ENCODE results near the gene MMEL1. TPM values are rescaled to one million over a fixed set of nuclear protein-coding genes. Genes with fewer than 3 reads are reported as not detected.

MMEL1 gene
- polyA plus RNA-seq, 2 of the 4 experiments (the other 2 are of a cell fraction), result not detected

DNA sequence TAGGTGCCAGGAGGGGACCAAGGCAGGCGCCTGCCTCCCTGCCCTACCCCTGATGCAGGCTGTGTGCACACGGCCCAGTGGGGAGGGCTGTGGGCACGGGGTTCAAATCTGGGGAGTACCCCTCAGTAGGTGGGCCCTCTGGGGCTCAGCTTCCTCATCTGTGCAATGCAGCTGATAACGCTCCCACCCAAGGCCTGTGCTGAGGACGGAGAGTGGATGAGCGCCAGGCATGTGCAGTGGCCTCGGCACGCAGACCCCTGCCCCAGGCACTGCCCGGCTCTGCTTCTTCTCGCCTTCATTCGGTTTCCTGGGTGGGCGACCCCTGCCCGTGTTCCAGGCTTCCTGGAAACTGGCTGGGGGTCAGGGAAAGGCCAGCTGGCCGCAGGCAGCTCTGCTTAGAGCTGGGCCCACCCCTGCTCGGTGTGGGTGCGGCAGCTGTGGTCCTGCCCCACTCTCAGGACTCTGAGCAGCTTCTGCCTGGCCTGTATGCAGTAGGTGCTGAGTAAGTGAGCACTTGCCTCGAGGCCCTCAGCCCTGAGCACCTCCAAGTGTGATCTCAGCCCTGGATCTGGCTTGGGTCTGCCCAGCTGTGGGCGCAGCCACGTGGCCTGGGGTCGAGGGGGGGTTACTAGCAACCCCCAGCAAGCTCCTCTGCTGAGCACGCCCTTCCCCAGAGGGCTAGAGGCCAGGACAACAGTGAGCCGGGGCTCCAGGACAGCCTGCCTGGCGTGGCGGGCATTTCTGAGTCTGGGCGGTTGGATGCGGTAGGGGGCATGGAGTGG is 88.5 kb downstream of the MMEL1 start:
- H3K9me3 ChIP-seq, result no peaks in the 10 kb centered on the region
- ATAC-seq, result no peak
- no peak overlapping the region for H3K4me3 ChIP-seq
- no peak for DNase-seq (ENCODE audit: low read depth in 1 of 2, low spot score in 1 of 2)
- no peak for FAIRE-seq
- POLR2A ChIA-PET, result no interaction called here
- peak overlapping the region in 1 of 2 experiments; percentile 91; a peak in 1 of 6 replicates for H3K27ac ChIP-seq
- H3K4me2 ChIP-seq, result no peak overlapping the region
- peaks cover 37% of the 10 kb centered on the region for H3K4me1 ChIP-seq
- WGBS (ENCODE audit: missing lambda C conversion rate), result 100% methylated on average over 2 of the region's 26 CpGs
- CTCF ChIA-PET, result interaction anchor here (0.9 to 5.3 kb wide), 3 partner anchors 100 to 335 kb away, joined by 3 to 51 read pairs (median 5); no protein-coding TSS in a partner anchor
- TF ChIP-seq RARB (CRISPR knock-in tag; IDR thresholded peaks at IDR 0.05) (no peak), NFE2L2 (conservative IDR thresholded peaks at IDR 0.05; ENCODE audit: low read length) (no peak), KDM5A (IDR thresholded peaks at IDR 0.05) (no peak), CHD4 (IDR thresholded peaks at IDR 0.05; ENCODE audit: borderline replicate concordance) (no peak), HDAC2 (IDR thresholded peaks at IDR 0.05) (no peak), RAD21 (conservative IDR thresholded peaks at IDR 0.05 in 1 of 2, IDR thresholded peaks at IDR 0.05 in 1 of 2) (no peak), ZNF302 (CRISPR knock-in tag; IDR thresholded peaks at IDR 0.05) (no peak)
- TF ChIP-seq, protein P1, sequence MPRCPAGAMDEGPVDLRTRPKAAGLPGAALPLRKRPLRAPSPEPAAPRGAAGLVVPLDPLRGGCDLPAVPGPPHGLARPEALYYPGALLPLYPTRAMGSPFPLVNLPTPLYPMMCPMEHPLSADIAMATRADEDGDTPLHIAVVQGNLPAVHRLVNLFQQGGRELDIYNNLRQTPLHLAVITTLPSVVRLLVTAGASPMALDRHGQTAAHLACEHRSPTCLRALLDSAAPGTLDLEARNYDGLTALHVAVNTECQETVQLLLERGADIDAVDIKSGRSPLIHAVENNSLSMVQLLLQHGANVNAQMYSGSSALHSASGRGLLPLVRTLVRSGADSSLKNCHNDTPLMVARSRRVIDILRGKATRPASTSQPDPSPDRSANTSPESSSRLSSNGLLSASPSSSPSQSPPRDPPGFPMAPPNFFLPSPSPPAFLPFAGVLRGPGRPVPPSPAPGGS (IDR thresholded peaks at IDR 0.05), result no peak

DNA sequence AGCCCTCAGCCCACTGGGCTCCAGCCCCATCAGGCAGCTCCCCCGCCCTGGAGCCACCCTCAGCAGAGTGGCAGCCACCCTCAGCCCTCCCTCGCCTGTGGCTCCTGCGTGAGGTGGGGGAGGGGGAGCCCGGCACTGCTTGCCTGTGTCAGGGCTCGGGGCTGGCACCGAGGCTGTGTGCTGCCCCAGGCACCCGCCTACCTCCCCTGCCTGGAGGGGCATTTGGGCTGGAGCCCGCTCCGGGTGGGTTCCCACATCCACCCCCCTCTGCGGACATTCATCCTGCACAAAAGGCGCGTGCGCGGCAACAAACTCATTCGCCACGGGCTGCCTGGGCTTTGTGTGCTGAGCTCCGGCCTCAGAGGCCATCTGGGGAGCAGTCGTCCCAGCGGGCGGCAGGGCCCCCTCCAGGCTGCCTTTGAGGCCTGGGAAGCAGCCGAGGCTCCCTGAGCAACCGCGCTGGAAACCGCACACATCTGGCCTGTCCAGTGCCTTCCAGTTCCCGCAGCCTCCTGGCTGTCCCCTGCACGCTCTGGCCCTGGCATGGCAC is 89.2 kb downstream of the MMEL1 start:
- Histone ChIP-seq H3K4me2 (no peak overlapping the region), H3K27ac (peak overlapping the region in 1 of 2 experiments; percentile 57; a peak in 1 of 6 replicates), H3K4me1 (peaks cover 37% of the 10 kb centered on the region), H3K9me3 (no peaks in the 10 kb centered on the region), H3K4me3 (no peak overlapping the region)
- FAIRE-seq (no peak), ATAC-seq (no peak), DNase-seq (ENCODE audit: low read depth in 1 of 2, low spot score in 1 of 2) (no peak)
- POLR2A ChIA-PET, result no interaction called here
- WGBS (ENCODE audit: missing lambda C conversion rate), result 69% methylated on average over 13 of the region's 26 CpGs
- TF ChIP-seq, protein P2, sequence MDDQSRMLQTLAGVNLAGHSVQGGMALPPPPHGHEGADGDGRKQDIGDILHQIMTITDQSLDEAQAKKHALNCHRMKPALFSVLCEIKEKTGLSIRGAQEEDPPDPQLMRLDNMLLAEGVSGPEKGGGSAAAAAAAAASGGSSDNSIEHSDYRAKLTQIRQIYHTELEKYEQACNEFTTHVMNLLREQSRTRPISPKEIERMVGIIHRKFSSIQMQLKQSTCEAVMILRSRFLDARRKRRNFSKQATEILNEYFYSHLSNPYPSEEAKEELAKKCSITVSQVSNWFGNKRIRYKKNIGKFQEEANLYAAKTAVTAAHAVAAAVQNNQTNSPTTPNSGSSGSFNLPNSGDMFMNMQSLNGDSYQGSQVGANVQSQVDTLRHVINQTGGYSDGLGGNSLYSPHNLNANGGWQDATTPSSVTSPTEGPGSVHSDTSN (IDR thresholded peaks at IDR 0.05), result no peak
- TF ChIP-seq ZC3H11A (IDR thresholded peaks at IDR 0.05), result no peak
- CTCF ChIA-PET, result interaction anchor here (0.9 to 5.3 kb wide), 3 partner anchors 99 to 334 kb away, joined by 3 to 51 read pairs (median 5); no protein-coding TSS in a partner anchor

DNA sequence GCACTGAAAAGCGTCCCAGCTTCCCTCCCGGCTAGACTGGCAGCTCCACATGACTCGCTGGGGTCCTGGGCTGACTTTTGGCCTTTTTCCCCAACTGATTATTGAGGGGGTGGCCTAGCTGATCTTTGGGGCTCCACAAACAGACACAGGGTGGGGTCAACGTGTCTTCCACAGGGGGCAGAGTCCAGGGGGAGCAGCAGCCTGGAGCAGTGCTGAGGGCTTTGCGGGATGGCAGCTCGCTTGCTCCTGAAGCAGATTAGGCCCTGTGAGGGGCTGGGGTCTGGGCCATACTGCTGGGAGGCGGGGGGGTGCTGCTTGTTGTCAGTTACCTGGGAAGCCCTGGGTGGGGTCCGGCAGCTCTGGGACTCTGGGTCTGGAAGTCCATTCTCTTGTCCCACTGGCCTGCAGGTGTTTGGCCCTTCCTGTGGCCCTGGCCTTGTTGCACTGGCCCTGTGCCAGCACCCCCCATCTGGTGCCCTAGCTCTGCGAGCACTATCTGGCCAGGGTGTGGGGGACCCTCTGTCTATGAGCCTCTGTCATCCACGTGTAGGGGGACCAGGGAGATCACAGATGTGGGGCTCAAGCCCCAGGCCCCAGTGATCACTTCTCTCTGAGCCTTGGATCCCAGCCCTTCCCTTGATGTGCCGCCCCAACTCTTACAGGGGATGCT is 90.4 kb downstream of the MMEL1 start:
- Histone ChIP-seq H3K4me2 (no peak overlapping the region), H3K9me3 (no peaks in the 10 kb centered on the region), H3K4me3 (no peak overlapping the region), H3K4me1 (peaks cover 31% of the 10 kb centered on the region), H3K27ac (0 out of 6 replicates have a peak overlapping the region, but pooled peaks of 1 of the 2 experiments have one; percentile 16)
- ChIA-PET POLR2A (no interaction called here), CTCF (no interaction called here)
- DNase-seq (ENCODE audit: low read depth in 1 of 2, low spot score in 1 of 2) (no peak), ATAC-seq (no peak), FAIRE-seq (no peak)
- WGBS (ENCODE audit: missing lambda C conversion rate), result 100% methylated on average over 2 of the region's 11 CpGs
- TF ChIP-seq FOSB (CRISPR knock-in tag; IDR thresholded peaks at IDR 0.05) (no peak), GATA3 (IDR thresholded peaks at IDR 0.05; ENCODE audit: borderline replicate concordance) (no peak), FOXS1 (CRISPR knock-in tag; IDR thresholded peaks at IDR 0.05) (no peak), NR3C1 (IDR thresholded peaks at IDR 0.05) (no peak), HDAC2 (IDR thresholded peaks at IDR 0.05) (no peak), SMC3 (IDR thresholded peaks at IDR 0.05) (no peak), POLR2AphosphoS2 (conservative IDR thresholded peaks at IDR 0.05; ENCODE audit: low read length) (no peak), CBX2 (IDR thresholded peaks at IDR 0.05; ENCODE audit: borderline replicate concordance, low read depth) (no peak), MYC (IDR thresholded peaks at IDR 0.05; ENCODE audit: borderline replicate concordance, low read length) (no peak), JUNB (IDR thresholded peaks at IDR 0.05) (no peak), KDM1A (IDR thresholded peaks at IDR 0.05; ENCODE audit: low read depth) (no peak), ZFP36 (IDR thresholded peaks at IDR 0.05; ENCODE audit: borderline replicate concordance, partially characterized antibody) (no peak), POLR2A (IDR thresholded peaks at IDR 0.05; ENCODE audit: low read length) (no peak), CEBPB (IDR thresholded peaks at IDR 0.05) (no peak), HOXB13 (CRISPR knock-in tag; IDR thresholded peaks at IDR 0.05; ENCODE audit: low read depth) (no peak), MAZ (IDR thresholded peaks at IDR 0.05; ENCODE audit: borderline replicate concordance, low read depth, low read length) (no peak)
- TF ChIP-seq, protein P3, sequence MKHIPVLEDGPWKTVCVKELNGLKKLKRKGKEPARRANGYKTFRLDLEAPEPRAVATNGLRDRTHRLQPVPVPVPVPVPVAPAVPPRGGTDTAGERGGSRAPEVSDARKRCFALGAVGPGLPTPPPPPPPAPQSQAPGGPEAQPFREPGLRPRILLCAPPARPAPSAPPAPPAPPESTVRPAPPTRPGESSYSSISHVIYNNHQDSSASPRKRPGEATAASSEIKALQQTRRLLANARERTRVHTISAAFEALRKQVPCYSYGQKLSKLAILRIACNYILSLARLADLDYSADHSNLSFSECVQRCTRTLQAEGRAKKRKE (CRISPR knock-in tag; IDR thresholded peaks at IDR 0.05; ENCODE audit: low read depth), result no peak
- TF ChIP-seq, protein P4, sequence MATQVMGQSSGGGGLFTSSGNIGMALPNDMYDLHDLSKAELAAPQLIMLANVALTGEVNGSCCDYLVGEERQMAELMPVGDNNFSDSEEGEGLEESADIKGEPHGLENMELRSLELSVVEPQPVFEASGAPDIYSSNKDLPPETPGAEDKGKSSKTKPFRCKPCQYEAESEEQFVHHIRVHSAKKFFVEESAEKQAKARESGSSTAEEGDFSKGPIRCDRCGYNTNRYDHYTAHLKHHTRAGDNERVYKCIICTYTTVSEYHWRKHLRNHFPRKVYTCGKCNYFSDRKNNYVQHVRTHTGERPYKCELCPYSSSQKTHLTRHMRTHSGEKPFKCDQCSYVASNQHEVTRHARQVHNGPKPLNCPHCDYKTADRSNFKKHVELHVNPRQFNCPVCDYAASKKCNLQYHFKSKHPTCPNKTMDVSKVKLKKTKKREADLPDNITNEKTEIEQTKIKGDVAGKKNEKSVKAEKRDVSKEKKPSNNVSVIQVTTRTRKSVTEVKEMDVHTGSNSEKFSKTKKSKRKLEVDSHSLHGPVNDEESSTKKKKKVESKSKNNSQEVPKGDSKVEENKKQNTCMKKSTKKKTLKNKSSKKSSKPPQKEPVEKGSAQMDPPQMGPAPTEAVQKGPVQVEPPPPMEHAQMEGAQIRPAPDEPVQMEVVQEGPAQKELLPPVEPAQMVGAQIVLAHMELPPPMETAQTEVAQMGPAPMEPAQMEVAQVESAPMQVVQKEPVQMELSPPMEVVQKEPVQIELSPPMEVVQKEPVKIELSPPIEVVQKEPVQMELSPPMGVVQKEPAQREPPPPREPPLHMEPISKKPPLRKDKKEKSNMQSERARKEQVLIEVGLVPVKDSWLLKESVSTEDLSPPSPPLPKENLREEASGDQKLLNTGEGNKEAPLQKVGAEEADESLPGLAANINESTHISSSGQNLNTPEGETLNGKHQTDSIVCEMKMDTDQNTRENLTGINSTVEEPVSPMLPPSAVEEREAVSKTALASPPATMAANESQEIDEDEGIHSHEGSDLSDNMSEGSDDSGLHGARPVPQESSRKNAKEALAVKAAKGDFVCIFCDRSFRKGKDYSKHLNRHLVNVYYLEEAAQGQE (IDR thresholded peaks at IDR 0.05), result no peak
